ENCODE measurements around the gene USP24. TPM values are rescaled to one million over a fixed set of nuclear protein-coding genes. Genes with fewer than 3 reads are reported as not detected.

Gene USP24
- total and polyA plus RNA-seq, 7 experiments from 2014 or later = 4.7 to 91.4 (median 71.7) TPM

- no peak overlapping the region for H3K4me3 Mint-ChIP-seq
- Histone ChIP-seq H3K27me3 (ENCODE audit: control insufficient read depth in 2 of 2, insufficient read depth in 2 of 2, low read length in 2 of 2) (no peaks in the 10 kb centered on the region), H3K27ac (ENCODE audit: low read depth, low read length) (no peak overlapping the region), H3K4me3 (ENCODE audit: low read length) (no peak overlapping the region), H3K36me3 (ENCODE audit: control insufficient read depth in 2 of 3, insufficient read depth in 3 of 3, low read length in 3 of 3) (peaks cover 10 to 64% (median 15%) of the 10 kb centered on the region in 3 experiments), H3K4me1 (ENCODE audit: control insufficient read depth in 2 of 2, insufficient read depth in 2 of 2, low read length in 2 of 2) (no peaks in the 10 kb centered on the region), H3K9me3 (ENCODE audit: control insufficient read depth in 2 of 3, low read length in 3 of 3) (no peaks in the 10 kb centered on the region)
- DNase-seq (no peak), ATAC-seq (no peak)
- intact Hi-C loops (cut with micrococcal nuclease) = no loop called here
- H3K27ac Mint-ChIP-seq = no peak overlapping the region
- POLR2A ChIA-PET = no interaction called here
- peaks cover 0 to 6% (median 0%) of the 10 kb centered on the region in 7 donors for H3K4me1 Mint-ChIP-seq
- peaks cover 32 to 57% (median 34%) of the 10 kb centered on the region in 5 donors for H3K36me3 Mint-ChIP-seq
- CTCF ChIA-PET = no interaction called here
- H3K9me3 Mint-ChIP-seq = no peaks in the 10 kb centered on the region
- H3K27me3 Mint-ChIP-seq = no peaks in the 10 kb centered on the region
These were observed 147.2 kb downstream of the USP24 start for GRCh38 chr1:55067914-55068313.

GRCh38 chr1:55067022-55067778 is 148.0 kb downstream of the USP24 start:
- H3K27me3 ChIP-seq (ENCODE audit: control insufficient read depth in 2 of 2, insufficient read depth in 2 of 2, low read length in 2 of 2) = no peaks in the 10 kb centered on the region
- H3K27ac ChIP-seq (ENCODE audit: low read depth, low read length) = no peak overlapping the region
- DNase-seq (no peak), ATAC-seq (no peak)
- Mint-ChIP-seq H3K27ac (peak overlapping the region in 4 of 9 donors; percentile 22 to 57 (median 40)), H3K4me3 (no peak overlapping the region), H3K9me3 (no peaks in the 10 kb centered on the region), H3K27me3 (no peaks in the 10 kb centered on the region), H3K36me3 (peaks cover 26 to 53% (median 33%) of the 10 kb centered on the region in 5 donors), H3K4me1 (peaks cover 0 to 5% (median 0%) of the 10 kb centered on the region in 7 donors)
- H3K36me3 ChIP-seq (ENCODE audit: control insufficient read depth in 2 of 3, insufficient read depth in 3 of 3, low read length in 3 of 3) = peaks cover 8 to 57% (median 10%) of the 10 kb centered on the region in 3 experiments
- H3K4me3 ChIP-seq (ENCODE audit: low read length) = no peak overlapping the region
- intact Hi-C loops (cut with micrococcal nuclease) = no loop called here
- no peaks in the 10 kb centered on the region for H3K9me3 ChIP-seq (ENCODE audit: control insufficient read depth in 2 of 3, low read length in 3 of 3)
- POLR2A ChIA-PET = no interaction called here
- no peaks in the 10 kb centered on the region for H3K4me1 ChIP-seq (ENCODE audit: control insufficient read depth in 2 of 2, insufficient read depth in 2 of 2, low read length in 2 of 2)
- CTCF ChIA-PET = no interaction called here

GRCh38 chr1:55065648-55066047 is 149.5 kb downstream of the USP24 start:
- POLR2A ChIA-PET = no interaction called here
- H3K4me3 ChIP-seq (ENCODE audit: low read length) = no peak overlapping the region
- peaks cover 5 to 41% (median 7%) of the 10 kb centered on the region in 3 experiments for H3K36me3 ChIP-seq (ENCODE audit: control insufficient read depth in 2 of 3, insufficient read depth in 3 of 3, low read length in 3 of 3)
- no peaks in the 10 kb centered on the region for H3K9me3 ChIP-seq (ENCODE audit: control insufficient read depth in 2 of 3, low read length in 3 of 3)
- intact Hi-C loops (cut with micrococcal nuclease) = no loop called here
- no peak for DNase-seq
- ATAC-seq = no peak
- no peak overlapping the region for H3K4me3 Mint-ChIP-seq
- no peaks in the 10 kb centered on the region for H3K27me3 ChIP-seq (ENCODE audit: control insufficient read depth in 2 of 2, insufficient read depth in 2 of 2, low read length in 2 of 2)
- no peak overlapping the region for H3K27ac ChIP-seq (ENCODE audit: low read depth, low read length)
- H3K36me3 Mint-ChIP-seq = peaks cover 20 to 43% (median 27%) of the 10 kb centered on the region in 5 donors
- peaks cover 0 to 5% (median 0%) of the 10 kb centered on the region in 7 donors for H3K4me1 Mint-ChIP-seq
- no peaks in the 10 kb centered on the region for H3K27me3 Mint-ChIP-seq
- H3K9me3 Mint-ChIP-seq = no peaks in the 10 kb centered on the region
- CTCF ChIA-PET = no interaction called here
- no peaks in the 10 kb centered on the region for H3K4me1 ChIP-seq (ENCODE audit: control insufficient read depth in 2 of 2, insufficient read depth in 2 of 2, low read length in 2 of 2)
- peak overlapping the region in 1 of 9 donors; percentile 6 for H3K27ac Mint-ChIP-seq

DNA sequence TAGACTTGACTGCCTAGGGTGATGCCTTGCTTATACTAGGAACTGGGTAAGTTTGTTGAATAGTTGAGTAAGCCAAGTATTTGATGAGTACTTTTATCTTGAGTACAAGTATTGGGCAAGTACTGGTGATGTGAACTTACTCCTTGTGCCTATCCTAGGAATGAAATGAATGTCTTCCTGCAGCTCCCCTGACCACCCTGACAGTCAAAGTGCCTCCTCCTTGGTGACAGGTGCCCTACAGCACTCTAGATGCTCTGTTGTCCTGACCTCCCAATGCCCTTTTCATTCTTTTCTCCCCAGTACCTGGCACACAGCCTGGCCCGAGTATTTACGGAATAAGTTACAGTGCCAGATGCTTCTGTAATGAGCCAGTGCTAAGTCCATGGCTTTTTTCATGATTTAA is 150.3 kb downstream of the USP24 start:
- H3K27ac Mint-ChIP-seq = peak overlapping the region in 2 of 9 donors; percentile 24 to 48
- no peak overlapping the region for H3K4me3 Mint-ChIP-seq
- H3K36me3 ChIP-seq (ENCODE audit: control insufficient read depth in 2 of 3, insufficient read depth in 3 of 3, low read length in 3 of 3) = peaks cover 5 to 34% (median 5%) of the 10 kb centered on the region in 3 experiments
- no peaks in the 10 kb centered on the region for H3K4me1 ChIP-seq (ENCODE audit: control insufficient read depth in 2 of 2, insufficient read depth in 2 of 2, low read length in 2 of 2)
- peaks cover 12 to 36% (median 21%) of the 10 kb centered on the region in 5 donors for H3K36me3 Mint-ChIP-seq
- H3K9me3 ChIP-seq (ENCODE audit: control insufficient read depth in 2 of 3, low read length in 3 of 3) = no peaks in the 10 kb centered on the region
- H3K9me3 Mint-ChIP-seq = no peaks in the 10 kb centered on the region
- no peak for ATAC-seq
- no peak for DNase-seq
- no peak overlapping the region for H3K27ac ChIP-seq (ENCODE audit: low read depth, low read length)
- H3K27me3 ChIP-seq (ENCODE audit: control insufficient read depth in 2 of 2, insufficient read depth in 2 of 2, low read length in 2 of 2) = no peaks in the 10 kb centered on the region
- intact Hi-C loops (cut with micrococcal nuclease) = no loop called here
- CTCF ChIA-PET = no interaction called here
- no peak overlapping the region for H3K4me3 ChIP-seq (ENCODE audit: low read length)
- POLR2A ChIA-PET = no interaction called here
- peaks cover 0 to 5% (median 0%) of the 10 kb centered on the region in 7 donors for H3K4me1 Mint-ChIP-seq
- no peaks in the 10 kb centered on the region for H3K27me3 Mint-ChIP-seq

GRCh38 chr1:55064071-55064581 is 151.0 kb downstream of the USP24 start:
- Histone ChIP-seq H3K36me3 (ENCODE audit: control insufficient read depth in 2 of 3, insufficient read depth in 3 of 3, low read length in 3 of 3) (peaks cover 2 to 26% (median 5%) of the 10 kb centered on the region in 3 experiments), H3K9me3 (ENCODE audit: control insufficient read depth in 2 of 3, low read length in 3 of 3) (no peaks in the 10 kb centered on the region), H3K27me3 (ENCODE audit: control insufficient read depth in 2 of 2, insufficient read depth in 2 of 2, low read length in 2 of 2) (no peaks in the 10 kb centered on the region), H3K4me3 (ENCODE audit: low read length) (no peak overlapping the region), H3K27ac (ENCODE audit: low read depth, low read length) (no peak overlapping the region), H3K4me1 (ENCODE audit: control insufficient read depth in 2 of 2, insufficient read depth in 2 of 2, low read length in 2 of 2) (no peaks in the 10 kb centered on the region)
- intact Hi-C loops (cut with micrococcal nuclease) = no loop called here
- CTCF ChIA-PET = no interaction called here
- Mint-ChIP-seq H3K9me3 (no peaks in the 10 kb centered on the region), H3K36me3 (peaks cover 8 to 29% (median 16%) of the 10 kb centered on the region in 5 donors), H3K4me1 (peaks cover 0 to 5% (median 0%) of the 10 kb centered on the region in 7 donors), H3K27me3 (no peaks in the 10 kb centered on the region), H3K4me3 (no peak overlapping the region), H3K27ac (no peak overlapping the region)
- POLR2A ChIA-PET = interaction anchor here (0.6 kb wide), 1 partner anchor 1442 kb away, joined by 4 read pairs; no protein-coding TSS in a partner anchor
- no peak for DNase-seq
- peak; percentile 41 for ATAC-seq

DNA sequence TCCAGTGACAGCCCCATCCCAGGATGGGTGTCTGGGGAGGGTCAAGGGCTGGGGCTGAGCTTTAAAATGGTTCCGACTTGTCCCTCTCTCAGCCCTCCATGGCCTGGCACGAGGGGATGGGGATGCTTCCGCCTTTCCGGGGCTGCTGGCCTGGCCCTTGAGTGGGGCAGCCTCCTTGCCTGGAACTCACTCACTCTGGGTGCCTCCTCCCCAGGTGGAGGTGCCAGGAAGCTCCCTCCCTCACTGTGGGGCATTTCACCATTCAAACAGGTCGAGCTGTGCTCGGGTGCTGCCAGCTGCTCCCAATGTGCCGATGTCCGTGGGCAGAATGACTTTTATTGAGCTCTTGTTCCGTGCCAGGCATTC is 151.6 kb downstream of the USP24 start:
- no peaks in the 10 kb centered on the region for H3K9me3 ChIP-seq (ENCODE audit: control insufficient read depth in 2 of 3, low read length in 3 of 3)
- CTCF ChIA-PET = no interaction called here
- POLR2A ChIA-PET = interaction anchor here (0.6 kb wide), 1 partner anchor 1442 kb away, joined by 4 read pairs; no protein-coding TSS in a partner anchor
- H3K27ac ChIP-seq (ENCODE audit: low read depth, low read length) = no peak overlapping the region
- ATAC-seq (no peak), DNase-seq (no peak)
- Mint-ChIP-seq H3K36me3 (peaks cover 3 to 23% (median 11%) of the 10 kb centered on the region in 5 donors), H3K9me3 (no peaks in the 10 kb centered on the region), H3K27me3 (no peaks in the 10 kb centered on the region), H3K27ac (no peak overlapping the region), H3K4me3 (no peak overlapping the region), H3K4me1 (peaks cover 0 to 5% (median 0%) of the 10 kb centered on the region in 7 donors)
- no peaks in the 10 kb centered on the region for H3K27me3 ChIP-seq (ENCODE audit: control insufficient read depth in 2 of 2, insufficient read depth in 2 of 2, low read length in 2 of 2)
- intact Hi-C loops (cut with micrococcal nuclease) = no loop called here
- H3K36me3 ChIP-seq (ENCODE audit: control insufficient read depth in 2 of 3, insufficient read depth in 3 of 3, low read length in 3 of 3) = peaks cover 0 to 21% (median 5%) of the 10 kb centered on the region in 3 experiments
- H3K4me3 ChIP-seq (ENCODE audit: low read length) = no peak overlapping the region
- H3K4me1 ChIP-seq (ENCODE audit: control insufficient read depth in 2 of 2, insufficient read depth in 2 of 2, low read length in 2 of 2) = no peaks in the 10 kb centered on the region

Data from naive thymus-derived CD4-positive, alpha-beta T cell (primary cell).